Gastrocnemius medialis (tissue), 4 donors: ENCODE data around the gene ANO6.

Experiments
- CTCF ChIP-seq, 5 experiments: fragments of 450-650 bp in 3 of 5; fragments of 200-600 bp in 2 of 5; sonication (generic) in 2 of 5; IDR thresholded peaks in 4 of 5; conservative IDR thresholded peaks in 1 of 5; 1 replicate in 4 of 5; 2 replicates in 1 of 5; pipeline ENCODE4 v1.5.1; 2016 to 2019; ENCODE audit warnings: antibody characterized with exemption in 5 of 5, mild to moderate bottlenecking in 3 of 5, moderate library complexity in 3 of 5
- POLR2A ChIP-seq, 2 donors: fragments of 450-650 bp; IDR thresholded peaks; one replicate each; pipeline ENCODE4 v1.6.1; 2017; ENCODE audit warnings: antibody characterized with exemption in 2 of 2, mild to moderate bottlenecking in 2 of 2, moderate library complexity in 2 of 2

GRCh38 chr12:45191239-45191638, 24.7 kb upstream of the ANO6 start:
- TF ChIP-seq POLR2A (IDR thresholded peaks at IDR 0.05) (no peak), CTCF (IDR thresholded peaks at IDR 0.05 in 4 of 5, conservative IDR thresholded peaks at IDR 0.05 in 1 of 5) (no peak)
